ENCODE data around the gene CCDC102A.
A peak's percentile ranks its signal among the peaks of the same experiment; 100 is the strongest.

The CCDC102A gene

DNA sequence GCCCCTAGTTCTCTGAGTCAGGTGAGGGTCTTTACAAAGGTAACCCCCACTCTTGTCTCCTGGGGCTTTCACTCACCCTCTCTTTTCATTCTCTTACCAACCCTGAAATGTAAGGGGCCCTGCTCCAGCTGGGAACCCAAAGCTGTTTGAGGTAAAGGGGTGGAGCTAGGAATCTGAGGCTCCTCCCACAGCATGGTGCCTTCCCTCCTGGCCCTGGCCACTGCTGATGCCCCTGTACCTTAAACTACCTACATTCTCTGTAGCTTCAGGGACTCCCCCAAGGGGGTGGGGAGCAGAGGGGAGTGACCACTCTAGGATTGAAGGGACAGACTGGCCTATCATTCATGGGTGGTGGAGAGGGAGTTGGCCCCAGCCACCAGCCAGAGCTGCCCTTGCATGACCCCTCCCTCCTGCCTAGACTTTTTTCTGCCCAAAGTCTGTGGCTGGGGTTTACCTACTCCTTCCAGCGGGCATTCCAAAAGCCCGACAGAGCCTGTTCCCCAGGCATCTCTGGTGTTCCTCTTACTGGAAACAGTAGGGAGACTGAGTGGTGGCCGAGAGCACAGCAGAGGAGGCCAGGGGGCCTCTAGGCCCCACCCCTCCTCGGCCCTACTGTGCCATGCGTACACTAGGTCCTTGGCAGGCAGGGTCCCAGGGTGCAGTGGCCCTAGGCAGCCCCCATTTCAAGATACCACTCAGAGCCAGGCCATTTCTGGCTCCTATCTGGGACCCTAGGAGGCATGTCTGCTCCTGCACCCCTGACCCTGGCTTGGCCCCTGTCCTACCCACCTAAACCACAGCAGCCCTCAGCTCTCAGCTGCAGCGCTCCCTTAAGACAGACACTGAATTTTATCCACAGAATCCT, 59.6 kb downstream of the CCDC102A start:
- DNase-seq = no peak

DNA sequence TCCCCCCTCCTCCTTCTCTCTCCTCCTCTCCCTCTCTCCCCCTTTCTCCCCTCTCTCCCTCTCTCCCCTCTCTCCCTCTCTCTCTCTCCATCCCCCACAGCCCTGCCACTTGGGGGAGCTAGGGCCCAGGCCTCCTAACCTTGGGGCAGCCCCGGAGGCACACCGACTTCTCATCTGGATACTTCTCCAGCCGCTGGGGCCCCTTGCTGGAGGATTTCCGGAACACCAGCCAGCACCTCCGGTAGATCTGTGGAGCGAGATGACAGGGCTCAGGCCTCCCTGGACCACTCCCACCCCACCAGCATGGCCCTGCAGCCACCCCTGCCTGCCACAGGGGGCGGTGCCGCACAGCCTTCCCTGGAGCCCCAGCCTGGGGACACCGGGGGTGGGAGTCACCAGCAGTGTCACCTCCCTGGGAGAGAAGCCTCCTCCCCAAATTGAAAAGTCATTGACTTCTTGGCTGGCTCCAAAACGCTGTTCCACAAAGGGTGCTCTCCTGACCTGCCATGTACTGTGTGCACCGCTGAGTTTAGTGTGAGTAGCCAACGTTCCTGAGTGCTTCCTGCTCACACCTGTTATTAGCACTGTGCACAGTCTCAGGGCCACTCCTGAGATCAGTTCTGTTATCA, 60.5 kb downstream of the CCDC102A start:
- peak; percentile 69 for DNase-seq

DNA sequence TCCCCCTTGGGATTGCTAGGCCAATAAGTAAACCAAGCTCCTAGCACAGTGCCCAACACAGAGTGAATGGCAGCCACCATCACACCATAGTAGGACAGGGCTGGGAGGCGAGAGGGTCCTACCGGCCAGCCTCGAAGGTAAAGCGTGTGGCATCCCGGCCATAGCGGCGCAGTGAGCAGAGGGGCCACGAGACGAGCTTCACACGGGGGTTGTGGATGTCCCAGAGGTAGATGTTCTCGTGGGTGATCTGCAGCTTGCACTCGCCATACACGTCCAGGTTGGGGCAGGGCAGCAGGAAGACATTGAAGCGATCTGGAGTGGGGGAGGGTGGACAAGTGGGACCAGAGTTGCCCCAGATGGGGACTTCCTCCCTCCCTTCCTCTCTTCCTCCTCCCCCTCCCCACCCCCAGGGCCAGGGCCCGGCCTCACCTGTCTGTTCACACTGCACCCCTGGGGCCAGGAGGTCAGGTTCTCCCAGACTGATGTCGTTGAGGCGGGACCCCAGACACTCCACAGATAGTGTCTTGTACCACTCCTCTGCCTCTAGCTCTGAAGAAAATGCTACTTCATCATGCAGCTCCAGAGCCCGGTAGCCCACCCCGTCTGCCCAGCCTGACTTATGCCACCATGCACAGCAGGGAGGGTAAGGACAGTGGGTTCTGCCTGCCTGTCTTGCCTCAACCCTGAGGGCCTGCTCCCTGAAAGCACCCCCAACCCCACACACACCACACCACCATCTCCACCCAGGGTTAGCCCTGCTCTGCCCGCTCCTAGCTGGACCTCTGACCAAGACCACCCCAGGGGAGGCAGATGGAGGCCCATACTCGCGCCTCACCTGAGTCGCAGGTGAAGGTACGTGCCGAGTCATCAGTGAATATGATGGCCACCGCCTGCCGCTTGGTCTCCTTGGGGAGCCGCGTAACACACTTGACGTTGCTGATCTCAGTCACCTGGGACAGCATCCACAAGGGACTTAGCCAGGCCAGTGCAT, 61.4 kb downstream of the CCDC102A start:
- no peak for DNase-seq

DNA sequence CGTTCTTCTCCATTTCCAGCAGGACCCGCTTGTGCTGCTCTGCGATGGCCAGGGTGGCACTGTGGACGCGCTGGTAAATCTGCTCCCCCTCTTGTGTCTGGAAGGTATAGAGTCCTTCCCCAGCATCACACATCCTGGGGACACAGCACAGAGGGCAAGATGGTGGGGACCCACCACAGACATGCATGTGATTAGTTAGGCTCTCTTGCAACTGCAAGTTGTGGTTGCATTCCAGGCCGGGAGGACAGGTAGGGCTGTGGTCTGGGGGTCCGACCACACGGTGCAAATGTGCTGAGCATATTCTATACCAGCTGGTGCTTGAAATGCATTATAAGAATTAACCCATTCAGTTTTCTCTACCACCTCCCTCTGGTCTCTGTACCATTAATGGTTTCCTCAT, 62.5 kb downstream of the CCDC102A start:
- no peak for DNase-seq

DNA sequence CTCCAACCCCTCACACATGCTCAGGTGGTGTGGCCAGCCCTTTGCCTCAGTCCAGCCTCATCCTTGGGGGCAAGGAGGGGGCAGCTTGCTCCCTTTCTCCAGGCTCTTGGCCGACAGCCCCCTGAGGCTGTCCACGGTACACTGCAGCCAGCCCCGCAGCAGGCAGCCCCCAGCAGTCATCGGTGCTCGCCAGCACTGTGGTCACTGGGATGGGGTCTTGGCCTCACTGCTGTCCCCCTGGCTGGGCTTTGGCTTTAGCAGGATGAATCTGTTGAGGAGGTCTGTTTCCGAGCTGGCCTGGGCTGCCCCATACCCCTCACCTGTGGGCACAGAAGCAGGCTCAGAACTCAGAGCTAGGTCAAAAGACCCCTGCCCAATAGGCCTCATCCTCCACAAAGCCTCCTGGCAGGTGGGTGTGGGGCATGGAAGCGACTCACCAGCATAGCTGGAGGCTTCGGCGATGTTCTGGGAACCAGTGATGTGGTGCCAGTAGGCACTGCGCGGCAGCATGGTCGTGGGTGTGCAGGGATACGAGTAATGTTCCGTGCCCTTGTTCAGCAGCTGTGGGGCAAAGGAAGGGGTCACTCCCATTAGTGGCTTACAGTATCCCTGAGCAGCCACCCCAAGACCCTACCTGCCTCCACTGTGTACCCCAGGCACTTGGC, 63.1 kb downstream of the CCDC102A start:
- no peak for DNase-seq

DNA sequence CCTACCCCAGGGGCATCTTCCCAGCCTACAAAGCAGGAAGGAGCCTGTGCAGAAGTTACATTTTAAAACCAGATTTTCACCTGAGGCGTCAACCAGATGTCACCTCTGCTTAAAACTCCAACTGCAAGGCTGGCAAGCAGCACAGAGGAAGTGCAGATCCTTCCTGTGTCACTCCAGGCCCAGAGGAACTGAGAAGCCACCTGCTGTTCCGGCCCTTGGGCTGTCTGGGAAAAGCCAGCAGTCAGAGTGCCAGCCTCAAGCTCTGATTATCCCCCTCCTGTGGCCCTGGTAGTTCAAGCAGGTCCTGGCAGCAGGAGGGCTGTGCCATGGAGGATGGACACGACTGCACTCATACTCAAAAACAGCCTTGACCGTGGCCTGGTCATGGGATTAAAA, 63.7 kb downstream of the CCDC102A start:
- no peak for DNase-seq

DNA sequence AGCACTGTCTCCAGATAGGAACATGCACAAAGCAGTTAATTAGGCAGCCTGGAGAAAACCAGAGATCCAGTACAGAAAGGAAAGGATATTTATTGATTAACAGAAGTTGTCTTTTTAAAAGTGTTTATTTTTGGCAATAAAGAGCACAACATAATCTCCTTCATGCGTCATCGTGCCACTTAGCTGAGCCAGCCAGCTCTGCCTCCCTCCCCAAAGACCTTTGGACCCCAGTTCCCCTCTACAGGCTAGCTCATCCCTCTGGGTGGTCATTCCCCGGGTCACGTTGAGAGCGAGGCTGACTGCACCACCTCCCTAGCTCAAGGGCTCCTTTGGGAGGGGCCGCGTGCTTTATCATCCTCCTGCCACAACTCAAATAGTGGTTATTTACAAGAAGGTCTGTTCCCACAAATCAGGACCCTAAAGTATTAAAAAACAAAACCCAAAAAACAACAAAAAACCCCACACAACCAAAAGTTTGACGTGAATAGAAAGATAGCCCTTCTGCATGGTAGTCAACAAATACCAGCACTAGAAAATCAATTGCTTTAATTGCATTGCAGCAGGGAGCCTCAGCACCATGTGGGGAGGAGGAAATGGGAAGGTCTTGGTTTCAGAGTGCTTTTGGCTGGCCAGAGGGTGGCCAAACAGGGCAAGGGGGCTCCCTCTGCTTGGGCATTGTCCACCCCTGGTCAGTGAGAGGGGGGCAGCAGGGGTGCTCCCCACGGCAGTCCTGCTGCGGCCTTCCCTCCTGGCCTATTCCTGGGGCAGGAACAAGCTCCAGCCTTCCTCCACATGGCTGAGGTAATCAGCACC, 64.3 kb downstream of the CCDC102A start:
- DNase-seq = no peak

DNA sequence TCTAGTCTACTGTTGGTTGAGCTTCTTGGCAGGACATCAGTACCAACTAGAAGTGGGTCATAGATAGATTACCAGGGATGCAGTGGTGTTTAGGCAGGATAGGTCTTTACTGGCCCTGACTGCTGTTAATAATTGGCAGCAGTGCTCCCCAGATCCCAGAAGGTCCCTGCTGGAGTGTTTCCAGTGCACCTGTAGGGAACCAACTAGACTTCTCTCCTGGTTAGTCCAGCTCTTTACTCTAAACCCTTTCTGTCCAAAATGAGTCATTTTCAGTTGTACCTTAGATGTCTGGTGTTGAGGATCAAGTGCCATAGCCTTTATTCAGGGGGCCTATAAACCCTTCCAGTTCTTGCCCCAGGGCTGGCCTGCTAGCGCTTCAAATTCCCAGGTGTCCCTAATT, 65.2 kb downstream of the CCDC102A start:
- DNase-seq = no peak

DNA sequence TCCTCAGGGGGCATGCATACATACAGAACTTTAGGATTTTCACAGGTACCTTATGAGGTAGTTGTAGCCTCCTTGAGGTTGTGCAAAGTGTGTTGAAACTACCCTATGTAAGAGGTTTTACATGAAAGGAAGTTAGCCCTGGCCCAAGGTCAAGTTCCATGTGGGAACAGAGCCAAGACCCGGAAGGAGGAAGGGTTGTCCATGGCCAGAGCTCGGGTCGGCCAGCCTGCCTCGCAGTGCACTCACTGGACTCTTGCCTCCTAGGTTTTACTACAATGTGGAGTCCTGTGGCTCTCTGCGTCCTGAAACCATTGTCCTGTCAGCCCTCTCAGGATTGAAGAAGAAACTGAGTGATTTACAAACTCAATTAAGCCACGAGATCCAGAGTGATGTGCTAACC, 65.7 kb downstream of the CCDC102A start:
- no peak for DNase-seq

DNA sequence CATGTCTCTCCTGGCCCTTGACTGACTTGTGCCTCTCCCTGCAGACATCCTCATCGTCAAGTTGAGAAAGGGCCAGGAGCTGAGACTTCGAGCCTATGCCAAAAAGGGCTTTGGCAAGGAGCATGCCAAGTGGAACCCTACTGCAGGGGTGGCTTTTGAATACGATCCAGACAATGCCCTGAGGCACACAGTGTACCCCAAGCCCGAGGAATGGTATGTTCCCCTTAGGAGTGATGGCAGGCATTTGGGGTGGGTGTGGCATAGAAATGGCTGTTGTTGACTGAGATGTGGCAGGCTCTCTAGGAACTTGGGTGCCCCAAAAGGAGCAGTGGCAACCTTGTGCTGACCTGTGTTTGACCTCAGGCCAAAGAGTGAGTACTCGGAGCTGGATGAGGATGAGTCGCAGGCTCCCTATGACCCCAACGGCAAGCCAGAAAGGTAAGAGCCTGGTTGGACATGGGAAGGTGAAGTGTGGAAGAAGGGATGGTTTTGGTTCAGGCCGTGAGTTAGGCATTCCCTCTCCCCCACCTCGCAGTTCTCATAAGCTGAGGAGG, 66.4 kb downstream of the CCDC102A start:
- no peak for DNase-seq

DNA sequence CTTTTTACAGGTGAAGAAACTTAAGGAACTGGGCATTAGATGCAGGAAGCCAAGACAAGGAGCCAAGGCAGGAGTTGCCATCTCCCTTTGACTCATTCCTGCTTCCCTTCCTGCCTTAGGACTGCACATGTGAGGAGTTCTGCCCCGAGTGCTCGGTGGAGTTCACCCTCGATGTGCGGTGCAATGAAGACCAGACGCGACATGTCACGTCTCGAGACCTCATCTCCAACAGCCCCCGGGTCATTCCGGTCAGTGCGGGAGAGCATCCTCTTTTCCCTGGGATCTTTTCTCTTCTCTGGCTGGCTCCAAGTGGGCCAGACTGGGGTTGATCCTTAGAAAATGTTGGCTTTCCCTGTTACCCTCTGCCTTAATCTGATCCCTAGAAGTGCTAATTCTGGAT, 67.3 kb downstream of the CCDC102A start:
- no peak for DNase-seq

DNA sequence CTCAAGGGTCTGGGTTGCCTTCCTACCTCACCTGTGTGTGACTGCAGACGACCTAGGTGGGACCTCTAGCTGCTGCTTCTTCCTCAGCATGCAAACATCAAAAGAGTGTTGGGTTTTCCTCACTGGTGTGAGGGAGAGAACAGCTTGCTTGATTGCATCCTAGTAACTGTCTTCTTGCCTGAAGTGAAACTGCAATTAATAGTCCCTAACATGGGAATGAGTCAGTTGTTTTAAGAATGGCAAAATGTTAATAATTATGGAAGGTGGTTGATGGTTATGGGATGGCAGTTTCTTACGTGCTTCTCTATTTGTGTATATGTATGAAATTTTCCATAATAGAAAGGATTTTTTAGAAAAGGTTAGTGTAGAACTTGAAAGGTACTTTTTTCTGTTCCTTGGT, 68.0 kb downstream of the CCDC102A start:
- DNase-seq = no peak

DNA sequence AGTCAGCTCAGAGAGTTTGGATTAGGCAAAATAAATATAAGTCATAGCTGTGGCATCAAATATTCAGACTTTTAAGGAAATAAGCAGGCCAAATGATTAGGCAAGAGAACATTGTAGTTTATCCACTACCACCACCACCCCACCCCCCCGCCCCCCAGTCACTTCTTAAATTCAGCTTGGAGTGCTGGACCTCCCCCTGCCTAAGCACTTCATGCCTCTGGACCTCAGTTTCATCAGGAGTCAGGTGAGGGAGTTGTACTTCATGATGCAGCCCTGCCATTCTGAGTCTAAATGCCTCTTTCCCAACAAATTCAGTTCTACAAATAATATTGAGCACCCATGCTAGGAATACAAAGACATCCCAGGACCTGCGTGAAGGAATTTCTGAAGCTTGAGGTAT, 71.8 kb downstream of the CCDC102A start:
- DNase-seq = no peak

DNA sequence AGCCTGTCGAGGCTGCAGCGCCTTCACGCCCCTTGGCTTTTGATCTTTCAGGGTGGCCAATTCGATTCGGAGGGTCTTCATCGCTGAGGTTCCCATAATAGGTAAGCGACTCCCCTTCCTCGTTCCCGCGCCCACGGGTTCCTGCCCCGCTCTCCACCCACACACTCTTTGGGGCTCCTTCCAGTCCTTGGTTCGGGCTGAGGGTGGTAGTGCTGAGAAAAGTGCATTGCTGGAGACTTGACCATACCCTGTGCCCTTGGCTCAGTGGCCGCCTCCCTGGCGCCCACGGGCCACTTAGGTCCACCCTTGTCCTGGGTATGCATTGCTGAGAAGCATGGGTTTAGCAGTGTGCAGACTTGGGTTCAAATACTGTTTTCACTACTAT, 73.4 kb downstream of the CCDC102A start:
- no peak for DNase-seq

DNA sequence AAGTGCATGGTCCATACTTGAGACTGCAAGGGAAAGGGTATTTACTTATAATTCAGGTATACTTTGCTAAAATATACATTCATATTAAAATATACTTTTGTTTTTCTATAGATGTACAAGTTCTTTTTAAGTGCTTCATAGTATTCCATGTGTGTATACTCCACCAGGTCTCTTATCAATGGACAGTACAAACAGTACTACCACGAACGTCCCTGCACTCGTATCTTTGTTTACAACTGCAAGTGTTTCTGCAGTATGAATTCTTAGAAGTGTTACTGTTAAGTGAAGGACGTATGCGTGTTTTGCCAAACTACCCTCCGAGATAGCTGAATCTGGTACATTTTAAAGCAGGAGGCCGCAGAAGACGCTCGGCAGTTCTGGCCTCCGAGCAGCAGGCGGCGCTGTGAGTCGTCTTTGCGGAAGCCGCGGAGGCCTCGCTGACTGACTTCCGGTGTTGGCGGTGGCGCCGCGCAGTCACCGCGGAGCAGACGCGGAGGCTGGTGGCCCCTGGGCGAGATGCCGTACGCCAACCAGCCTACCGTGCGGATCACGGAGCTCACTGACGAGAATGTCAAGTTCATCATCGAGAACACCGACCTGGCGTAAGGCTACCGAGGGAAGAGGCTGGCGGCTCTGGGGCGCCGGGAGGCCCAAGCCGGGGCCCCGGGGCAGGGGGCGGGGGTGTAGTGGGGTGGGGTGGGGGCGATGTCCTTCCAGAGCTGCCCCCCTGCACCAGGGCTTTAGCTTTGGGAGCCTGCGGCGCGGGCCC, 74.0 kb downstream of the CCDC102A start, which contains the start of gene POLR2C:
Gene POLR2C (plus strand): TSS at position 471 of the 769 bp plus-strand sequence. CDS start 46 bp downstream, at position 517.
- peak; percentile 93 for DNase-seq

All from eye (tissue), 1 donor.